Fibroblast of lung (primary cell): ENCODE results near the gene TMEM52.

Experiments used
- EZH2 ChIP-seq: IDR thresholded peaks from 2 replicates; pipeline ENCODE4 v1.5.1; 2012; ENCODE audit warnings: low read length, control low read depth, mild to moderate bottlenecking; ENCODE audit errors: missing control alignments
- TF ChIP-seq, protein P1 (sequence below), 2 donors: IDR thresholded peaks in 1 of 2; conservative IDR thresholded peaks in 1 of 2; 1 replicate in 1 of 2; 2 replicates in 1 of 2; pipeline ENCODE4 v1.5.1; 2011 to 2012; ENCODE audit warnings: low read length in 2 of 2, control low read depth in 1 of 2, inconsistent platforms in 1 of 2, low read depth in 1 of 2, mild to moderate bottlenecking in 1 of 2

DNA sequence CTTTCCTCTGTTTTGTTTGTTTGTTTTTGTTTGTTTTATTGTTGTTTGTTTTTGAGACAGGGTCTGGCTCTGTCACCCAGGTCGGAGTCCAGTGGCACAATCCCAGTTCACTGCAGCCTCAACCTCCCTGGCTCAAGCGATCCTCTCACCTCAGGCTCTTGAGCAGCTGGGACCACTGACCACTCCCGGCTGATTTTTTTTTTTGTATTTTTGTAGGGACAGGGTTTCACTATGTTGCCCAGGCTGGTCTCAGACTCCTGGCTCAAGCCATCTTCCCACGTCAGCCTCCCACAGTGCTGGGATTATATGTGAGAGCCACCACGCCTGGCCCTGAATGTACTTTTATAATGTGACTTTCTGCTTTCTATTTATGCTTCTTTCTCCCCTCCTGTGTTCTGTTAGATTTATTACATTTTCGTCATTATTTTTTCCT lies 9.0 kb downstream of the TMEM52 start:
- TF ChIP-seq, protein P1, sequence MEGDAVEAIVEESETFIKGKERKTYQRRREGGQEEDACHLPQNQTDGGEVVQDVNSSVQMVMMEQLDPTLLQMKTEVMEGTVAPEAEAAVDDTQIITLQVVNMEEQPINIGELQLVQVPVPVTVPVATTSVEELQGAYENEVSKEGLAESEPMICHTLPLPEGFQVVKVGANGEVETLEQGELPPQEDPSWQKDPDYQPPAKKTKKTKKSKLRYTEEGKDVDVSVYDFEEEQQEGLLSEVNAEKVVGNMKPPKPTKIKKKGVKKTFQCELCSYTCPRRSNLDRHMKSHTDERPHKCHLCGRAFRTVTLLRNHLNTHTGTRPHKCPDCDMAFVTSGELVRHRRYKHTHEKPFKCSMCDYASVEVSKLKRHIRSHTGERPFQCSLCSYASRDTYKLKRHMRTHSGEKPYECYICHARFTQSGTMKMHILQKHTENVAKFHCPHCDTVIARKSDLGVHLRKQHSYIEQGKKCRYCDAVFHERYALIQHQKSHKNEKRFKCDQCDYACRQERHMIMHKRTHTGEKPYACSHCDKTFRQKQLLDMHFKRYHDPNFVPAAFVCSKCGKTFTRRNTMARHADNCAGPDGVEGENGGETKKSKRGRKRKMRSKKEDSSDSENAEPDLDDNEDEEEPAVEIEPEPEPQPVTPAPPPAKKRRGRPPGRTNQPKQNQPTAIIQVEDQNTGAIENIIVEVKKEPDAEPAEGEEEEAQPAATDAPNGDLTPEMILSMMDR (conservative IDR thresholded peaks at IDR 0.05 in 1 of 2, IDR thresholded peaks at IDR 0.05 in 1 of 2; ENCODE audit: low read depth in 1 of 2, low read length in 2 of 2), result no peak
- TF ChIP-seq EZH2, result no peak
